Measurements from ENCODE around the gene USP48. TPM values are rescaled to one million over a fixed set of nuclear protein-coding genes. Genes with fewer than 3 reads are reported as not detected.

Gene USP48
- total and polyA plus RNA-seq, 2 of the 8 experiments (the other 6 are each of a cell fraction or from before 2014, with no cell fraction given) = 12.8 to 83.5 TPM

- TF ChIP-seq SP4 (IDR thresholded peaks at IDR 0.05; ENCODE audit: low read length) (no peak), JUN (IDR thresholded peaks at IDR 0.05; ENCODE audit: low read depth, low read length) (no peak), NRF1 (IDR thresholded peaks at IDR 0.05; ENCODE audit: low read depth, low read length) (no peak), TCF12 (IDR thresholded peaks at IDR 0.05; ENCODE audit: low read depth, low read length) (no peak), CHD2 (IDR thresholded peaks at IDR 0.05; ENCODE audit: low read length) (no peak), JUND (IDR thresholded peaks at IDR 0.05; ENCODE audit: low read length) (no peak), EGR1 (IDR thresholded peaks at IDR 0.05; ENCODE audit: borderline replicate concordance, low read depth, low read length) (no peak), TAF7 (optimal IDR thresholded peaks at IDR 0.05; ENCODE audit: borderline replicate concordance, low read depth, low read length) (no peak), NANOG (IDR thresholded peaks at IDR 0.05; ENCODE audit: insufficient read depth, low read depth, low read length, poor library complexity, severe bottlenecking) (no peak), RAD21 (IDR thresholded peaks at IDR 0.05 in 1 of 2, conservative IDR thresholded peaks at IDR 0.05 in 1 of 2; ENCODE audit: low read depth in 2 of 2, low read length in 2 of 2) (no peak), RFX5 (IDR thresholded peaks at IDR 0.05; ENCODE audit: borderline replicate concordance, low read depth, low read length) (no peak), KDM5A (IDR thresholded peaks at IDR 0.05; ENCODE audit: low read length) (no peak)
- DNase-seq (ENCODE audit: low read depth in 1 of 2, low spot score in 2 of 2) (no peak), FAIRE-seq (no peak)
- no peak overlapping the region for H2BK5ac ChIP-seq (ENCODE audit: low read depth, low read length)
- no peak overlapping the region for H3K4ac ChIP-seq (replicated peaks; ENCODE audit: insufficient read length, low read depth, low read length)
- H4K91ac ChIP-seq (replicated peaks; ENCODE audit: insufficient read length, low read length) = no peak overlapping the region
- peaks cover 0 to 5% (median 2%) of the 10 kb centered on the region in 4 experiments; a peak in 4 of 7 replicates for H3K4me1 ChIP-seq (replicated peaks in 1 of 4; ENCODE audit: control insufficient read depth in 3 of 4, insufficient read depth in 4 of 4, low read length in 3 of 4)
- no peak overlapping the region for H2BK15ac ChIP-seq (ENCODE audit: low read length)
- H3K9me3 ChIP-seq (ENCODE audit: insufficient read depth in 2 of 2, low read depth in 1 of 2, low read length in 1 of 2) = no peaks in the 10 kb centered on the region
- CTCF ChIA-PET (ENCODE audit: partially characterized antibody) = interaction anchor here (0.5 to 4.1 kb wide), 3 partner anchors 7 to 301 kb away, joined by 3 to 25 read pairs (median 8); partner anchors contain the start of gene RAP1GAP
- H2AFZ ChIP-seq (ENCODE audit: low read length) = no peak overlapping the region
- no peaks in the 10 kb centered on the region for H3K79me2 ChIP-seq (ENCODE audit: control insufficient read depth in 1 of 2, insufficient read depth in 2 of 2, low read length in 2 of 2)
- no peak overlapping the region for H4K8ac ChIP-seq (ENCODE audit: extremely low read depth, insufficient read depth, low read length)
- 68% methylated on average over 6 of the region's 6 CpGs; no CpG with 5 or more reads in 1 of the 2 experiments for WGBS, 2 experiments (ENCODE audit: extremely low coverage in 1 of 2, insufficient coverage in 1 of 2, insufficient read length in 1 of 2, insufficient replicate concordance in 2 of 2, low coverage in 1 of 2, low lambda C conversion rate in 2 of 2, missing lambda C conversion rate in 1 of 2)
- POLR2A ChIA-PET (ENCODE audit: partially characterized antibody) = no interaction called here
- H3K56ac ChIP-seq (replicated peaks; ENCODE audit: insufficient read length, low read depth, low read length) = no peak overlapping the region
- no peak overlapping the region for H2AK5ac ChIP-seq (ENCODE audit: low read depth, low read length)
- no peak overlapping the region for H2BK20ac ChIP-seq (ENCODE audit: low read length)
- H3K9ac ChIP-seq (replicated peaks in 1 of 4; ENCODE audit: extremely low read depth in 1 of 4, low read depth in 3 of 4, low read length in 3 of 4) = no peak overlapping the region
- no peak overlapping the region for H3K4me2 ChIP-seq (ENCODE audit: insufficient read depth in 1 of 2, low read depth in 2 of 2, low read length in 2 of 2)
- no peak overlapping the region for H3K14ac ChIP-seq (ENCODE audit: insufficient read length)
- H3K18ac ChIP-seq (ENCODE audit: extremely low read depth, low read length) = no peak overlapping the region; the same call in 1 of the 2 replicates
- no peaks in the 10 kb centered on the region for H3K36me3 ChIP-seq (ENCODE audit: control insufficient read depth in 2 of 4, insufficient read depth in 4 of 4, low read length in 3 of 4)
- H3K27ac ChIP-seq (ENCODE audit: low read depth, low read length) = no peak overlapping the region
- H3K79me1 ChIP-seq (ENCODE audit: low read depth, low read length) = no peaks in the 10 kb centered on the region
- no peak overlapping the region for H2BK120ac ChIP-seq (replicated peaks; ENCODE audit: low read depth, low read length)
- H2BK12ac ChIP-seq (ENCODE audit: low read depth, low read length) = no peak overlapping the region
- peaks cover 0 to 2% of the 10 kb centered on the region in 2 experiments for H4K20me1 ChIP-seq (replicated peaks in 1 of 2; ENCODE audit: control insufficient read depth in 1 of 2, insufficient read depth in 2 of 2, low read length in 2 of 2)
- no peak overlapping the region for H4K5ac ChIP-seq (ENCODE audit: insufficient read length, low read depth, low read length)
- H3K27me3 ChIP-seq (replicated peaks in 1 of 4; ENCODE audit: control insufficient read depth in 3 of 4, extremely low read depth in 1 of 4, insufficient read depth in 3 of 4, low read length in 3 of 4) = peaks cover 0 to 17% (median 11%) of the 10 kb centered on the region in 4 experiments; a peak in 5 of 7 replicates
- H3K4me3 ChIP-seq (ENCODE audit: extremely low read depth in 1 of 4, insufficient read depth in 2 of 4, low read depth in 3 of 4, low read length in 4 of 4) = no peak overlapping the region
- no peak overlapping the region for H3K23ac ChIP-seq (ENCODE audit: insufficient read length)
- H3K23me2 ChIP-seq (ENCODE audit: low read depth, low read length) = peaks cover 3% of the 10 kb centered on the region; the same call in 1 of the 2 replicates
These were observed 120.3 kb downstream of the USP48 start for GRCh38 chr1:21662426-21663247.
